ENCODE data around the gene CFAP57.

DNA sequence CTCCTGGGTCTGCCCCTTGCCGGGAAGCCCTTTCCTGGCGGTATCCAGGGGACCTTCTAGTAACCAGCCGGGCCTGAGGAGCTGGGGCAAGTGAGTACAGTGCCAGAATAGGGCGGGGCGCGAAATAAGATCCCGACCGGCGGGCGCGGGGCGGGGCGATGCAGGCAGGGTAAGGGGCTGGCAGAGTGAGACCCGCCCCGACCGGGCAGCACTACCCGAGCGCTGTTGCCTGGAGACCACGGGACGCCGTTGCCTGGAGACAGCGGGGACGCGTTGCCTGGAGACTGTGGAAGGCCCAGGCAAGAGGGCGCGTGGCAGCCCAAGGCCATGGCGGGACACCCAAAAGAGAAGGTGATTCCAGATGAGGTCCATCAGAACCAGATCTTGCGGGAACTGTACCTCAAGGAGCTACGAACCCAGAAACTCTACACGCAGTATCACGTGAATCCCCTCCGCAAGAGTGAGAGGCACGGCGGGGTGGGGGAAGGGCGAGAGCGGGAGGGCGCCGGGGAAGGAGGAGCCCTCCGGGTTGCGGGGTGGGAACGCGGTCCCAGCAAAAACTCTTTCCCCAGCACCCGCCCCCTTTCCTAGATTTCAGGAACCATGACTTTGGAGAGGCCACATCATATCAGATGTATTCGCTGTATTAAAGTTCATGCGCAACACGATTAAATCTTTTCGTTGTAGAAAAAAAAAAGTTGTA lies 24.4 kb upstream of the CFAP57 start:
- TF ChIP-seq, protein P1, sequence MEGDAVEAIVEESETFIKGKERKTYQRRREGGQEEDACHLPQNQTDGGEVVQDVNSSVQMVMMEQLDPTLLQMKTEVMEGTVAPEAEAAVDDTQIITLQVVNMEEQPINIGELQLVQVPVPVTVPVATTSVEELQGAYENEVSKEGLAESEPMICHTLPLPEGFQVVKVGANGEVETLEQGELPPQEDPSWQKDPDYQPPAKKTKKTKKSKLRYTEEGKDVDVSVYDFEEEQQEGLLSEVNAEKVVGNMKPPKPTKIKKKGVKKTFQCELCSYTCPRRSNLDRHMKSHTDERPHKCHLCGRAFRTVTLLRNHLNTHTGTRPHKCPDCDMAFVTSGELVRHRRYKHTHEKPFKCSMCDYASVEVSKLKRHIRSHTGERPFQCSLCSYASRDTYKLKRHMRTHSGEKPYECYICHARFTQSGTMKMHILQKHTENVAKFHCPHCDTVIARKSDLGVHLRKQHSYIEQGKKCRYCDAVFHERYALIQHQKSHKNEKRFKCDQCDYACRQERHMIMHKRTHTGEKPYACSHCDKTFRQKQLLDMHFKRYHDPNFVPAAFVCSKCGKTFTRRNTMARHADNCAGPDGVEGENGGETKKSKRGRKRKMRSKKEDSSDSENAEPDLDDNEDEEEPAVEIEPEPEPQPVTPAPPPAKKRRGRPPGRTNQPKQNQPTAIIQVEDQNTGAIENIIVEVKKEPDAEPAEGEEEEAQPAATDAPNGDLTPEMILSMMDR (IDR thresholded peaks at IDR 0.05), result no peak
- no peak for TF ChIP-seq POLR2A (IDR thresholded peaks at IDR 0.05)
- no peak for TF ChIP-seq EP300 (IDR thresholded peaks at IDR 0.05)
- no peak for TF ChIP-seq POLR2AphosphoS5 (IDR thresholded peaks at IDR 0.05)

Data from suprapubic skin (tissue), 4 donors.